Small intestine (tissue), 7 donors: ENCODE measurements around the gene ME2. TPM values are rescaled to one million over a fixed set of nuclear protein-coding genes. Genes with fewer than 3 reads are reported as not detected.
"Not testable (repeated sequence)": the region's sequence is repeated elsewhere in the genome, so short reads cannot be mapped to it uniquely, and the experiment has no call there.

Experiments used
- DNase-seq, 2 donors: peaks; one replicate each; pipeline versions ENCODE4 v3.0.0 to v3.0.0-alpha.2; 2013
- FAIRE-seq: peaks from 2 replicates; lab custom pipeline; 2012; peaks lifted over from hg19 to GRCh38; lab: Jason Lieb, UNC
- H3K27ac ChIP-seq, 3 donors: one replicate each; pipeline ENCODE4 v1.5.1; 2013; ENCODE audit warnings: low read length in 2 of 3, mild to moderate bottlenecking in 2 of 3, control low read depth in 1 of 3, inconsistent platforms in 1 of 3, low read depth in 1 of 3, moderate library complexity in 1 of 3
- H3K27me3 ChIP-seq, 3 donors: one replicate each; pipeline ENCODE4 v1.6.1; 2013; ENCODE audit warnings: low read length in 3 of 3, inconsistent platforms in 1 of 3; ENCODE audit not compliant: control insufficient read depth in 3 of 3, insufficient read depth in 3 of 3
- H3K36me3 ChIP-seq, 3 donors: one replicate each; pipeline ENCODE4 v1.6.1; 2013; ENCODE audit warnings: low read length in 3 of 3, inconsistent platforms in 1 of 3, low read depth in 1 of 3, mild to moderate bottlenecking in 1 of 3, moderate library complexity in 1 of 3; ENCODE audit not compliant: control insufficient read depth in 3 of 3, insufficient read depth in 2 of 3
- H3K4me1 ChIP-seq, 3 donors: one replicate each; pipeline ENCODE4 v1.6.1; 2013; ENCODE audit warnings: low read length in 2 of 3, inconsistent platforms in 1 of 3, low read depth in 1 of 3, mild to moderate bottlenecking in 1 of 3, moderate library complexity in 1 of 3; ENCODE audit not compliant: control insufficient read depth in 3 of 3, insufficient read depth in 2 of 3
- H3K4me3 ChIP-seq, 3 donors: one replicate each; pipeline ENCODE4 v1.5.1; 2013; ENCODE audit warnings: low read length in 3 of 3, control low read depth in 1 of 3, inconsistent platforms in 1 of 3, low read depth in 1 of 3, mild to moderate bottlenecking in 1 of 3, moderate library complexity in 1 of 3
- H3K9me3 ChIP-seq, 2 donors: one replicate each; pipeline ENCODE4 v1.6.1; 2013; ENCODE audit warnings: low read depth in 1 of 2, low read length in 1 of 2; ENCODE audit not compliant: control insufficient read depth in 2 of 2, insufficient read depth in 1 of 2
- WGBS, 3 donors: extraction: QIAGEN DNeasy Blood & Tissue Kit; methylation state at CpG; one replicate each; pipeline ENCODE4 v1.1.7; 2013; 5-methylcytosine and 5-hydroxymethylcytosine counted together
- polyA plus RNA-seq, 4 donors: library from polyadenylated mRNA; stranded (reverse) in 3 of 4; unstranded in 1 of 4; fragments of 200-250 nt in 3 of 4; fragments of 120-200 nt in 1 of 4; gene quantifications; one replicate each; pipeline versions ENCODE4 v1.2.1 to v1.2.3, GENCODE V29; 2013
- donor health status: healthy with polysubstance abuse.
- donor health status: control.
- donor health status: control.
- donor health status: Bipolar disorder and iron deficiency.
- donor health status: healthy.

ME2 gene
- polyA plus RNA-seq, 4 donors, result 39.4 to 122 (median 68.7) TPM

GRCh38 chr18:50934545-50935211 lies 55.8 kb downstream of the ME2 start:
- Histone ChIP-seq H3K4me3 (no peak overlapping the region), H3K4me1 (peaks cover 0 to 2% (median 0%) of the 10 kb centered on the region in 3 donors), H3K36me3 (peaks cover 0 to 15% (median 1%) of the 10 kb centered on the region in 3 donors), H3K27ac (no peak overlapping the region), H3K9me3 (no peaks in the 10 kb centered on the region), H3K27me3 (no peaks in the 10 kb centered on the region)
- no peak for DNase-seq
- no peak for FAIRE-seq
- 91 to 97% (median 96%) methylated on average over 6 of the region's 6 CpGs for WGBS, 3 donors

- no peak overlapping the region for H3K4me3 ChIP-seq
- H3K27ac ChIP-seq, result no peak overlapping the region
- peaks cover 0 to 2% (median 0%) of the 10 kb centered on the region in 3 donors for H3K4me1 ChIP-seq
- H3K27me3 ChIP-seq, result no peaks in the 10 kb centered on the region
- FAIRE-seq (no peak), DNase-seq (no peak)
- no peaks in the 10 kb centered on the region for H3K9me3 ChIP-seq
- H3K36me3 ChIP-seq, result peaks cover 0 to 16% (median 3%) of the 10 kb centered on the region in 3 donors
- WGBS, 3 donors, result 94 to 99% (median 97%) methylated on average over 6 of the region's 6 CpGs
Measured at GRCh38 chr18:50935493-50936191, 56.7 kb downstream of the ME2 start.

GRCh38 chr18:50937183-50937582 lies 58.3 kb downstream of the ME2 start:
- FAIRE-seq (no peak), DNase-seq (no peak)
- no peaks in the 10 kb centered on the region for H3K9me3 ChIP-seq
- H3K27me3 ChIP-seq, result no peaks in the 10 kb centered on the region
- WGBS, 3 donors, result 88 to 100% (median 100%) methylated on average over 1 of the region's 1 CpG
- H3K4me3 ChIP-seq, result no peak overlapping the region
- no peak overlapping the region for H3K27ac ChIP-seq
- peaks cover 0 to 19% (median 3%) of the 10 kb centered on the region in 3 donors for H3K36me3 ChIP-seq
- peaks cover 0 to 2% (median 0%) of the 10 kb centered on the region in 3 donors for H3K4me1 ChIP-seq

GRCh38 chr18:50938912-50939311 lies 60.0 kb downstream of the ME2 start:
- no peak overlapping the region for H3K27ac ChIP-seq
- DNase-seq, result no peak
- H3K27me3 ChIP-seq, result no peaks in the 10 kb centered on the region
- H3K36me3 ChIP-seq, result peaks cover 0 to 21% (median 3%) of the 10 kb centered on the region in 3 donors
- H3K9me3 ChIP-seq, result no peaks in the 10 kb centered on the region
- 88 to 95% (median 92%) methylated on average over 2 of the region's 2 CpGs for WGBS, 3 donors
- no peaks in the 10 kb centered on the region for H3K4me1 ChIP-seq
- no peak overlapping the region for H3K4me3 ChIP-seq
- FAIRE-seq, result peak; percentile 72

- WGBS, 3 donors, result 81 to 85% (median 84%) methylated on average over 4 of the region's 4 CpGs
- H3K36me3 ChIP-seq, result peaks cover 3 to 23% (median 7%) of the 10 kb centered on the region in 3 donors
- no peaks in the 10 kb centered on the region for H3K9me3 ChIP-seq
- H3K27me3 ChIP-seq, result no peaks in the 10 kb centered on the region
- no peaks in the 10 kb centered on the region for H3K4me1 ChIP-seq
- DNase-seq (no peak), FAIRE-seq (no peak)
- no peak overlapping the region for H3K27ac ChIP-seq
- H3K4me3 ChIP-seq, result no peak overlapping the region
Measured at GRCh38 chr18:50944245-50944932, 65.5 kb downstream of the ME2 start.

- not testable (repeated sequence) for H3K4me1 ChIP-seq, DNase-seq, H3K27me3 ChIP-seq, FAIRE-seq, H3K27ac ChIP-seq, H3K9me3 ChIP-seq, H3K4me3 ChIP-seq
- 94 to 100% (median 97%) methylated on average over 2 of the region's 2 CpGs for WGBS, 3 donors
- peaks cover 3 to 20% (median 8%) of the 10 kb centered on the region in 3 donors for H3K36me3 ChIP-seq
Measured at GRCh38 chr18:50945918-50946317, 67.0 kb downstream of the ME2 start.

- Histone ChIP-seq H3K4me3 (no peak overlapping the region), H3K9me3 (no peaks in the 10 kb centered on the region), H3K27me3 (no peaks in the 10 kb centered on the region), H3K27ac (no peak overlapping the region), H3K4me1 (no peaks in the 10 kb centered on the region), H3K36me3 (peaks cover 3 to 19% (median 8%) of the 10 kb centered on the region in 3 donors)
- DNase-seq (no peak), FAIRE-seq (no peak)
- WGBS, 3 donors, result 33 to 61% (median 58%) methylated on average over 1 of the region's 1 CpG
Measured at GRCh38 chr18:50947899-50948298, 69.0 kb downstream of the ME2 start.

- H3K36me3 ChIP-seq, result peaks cover 3 to 12% (median 8%) of the 10 kb centered on the region in 3 donors
- no peak overlapping the region for H3K4me3 ChIP-seq
- H3K27me3 ChIP-seq, result no peaks in the 10 kb centered on the region
- FAIRE-seq, result no peak
- 67 to 79% (median 70%) methylated on average over 6 of the region's 6 CpGs for WGBS, 3 donors
- peak in 1 of 2 donors; percentile 27 for DNase-seq
- no peak overlapping the region for H3K27ac ChIP-seq
- H3K4me1 ChIP-seq, result no peaks in the 10 kb centered on the region
- H3K9me3 ChIP-seq, result no peaks in the 10 kb centered on the region
Measured at GRCh38 chr18:50949185-50949584, 70.3 kb downstream of the ME2 start.
